MCF 10A (cell line): Measurements from ENCODE around the gene SPI1. TPM values are rescaled to one million over a fixed set of nuclear protein-coding genes. Genes with fewer than 3 reads are reported as not detected.

Experiments used
- BruUV-seq: library from RNA; stranded (reverse); fragments of 400-500 nt; replicated peaks from 2 replicates; lab custom pipeline; 2021; lab: Mats Ljungman, UMichigan
- CTCF ChIA-PET: fragments of 300-600 bp; sonication (Branson Sonifier 250); formaldehyde crosslinking; extraction: SDS; loops from one replicate; lab custom pipeline; 2021; ENCODE audit warnings: antibody characterized with exemption, inconsistent platforms; lab: Yijun Ruan, JAX
- POLR2A ChIA-PET: fragments of 300-600, 350-650 bp; sonication (Branson Sonifier 250); formaldehyde crosslinking; extraction: SDS; loops from one replicate; lab custom pipeline; 2020; ENCODE audit warnings: antibody characterized with exemption, inconsistent platforms; lab: Yijun Ruan, JAX
- DNase-seq: peaks from one replicate; pipeline ENCODE4 v3.0.0-alpha.2; 2018; ENCODE audit not compliant: unreplicated experiment
- H3K27ac Mint-ChIP-seq: one replicate; pipeline ENCODE4 v1.8.0; 2022; ENCODE audit warnings: mild to moderate bottlenecking, low read depth, mixed read lengths; ENCODE audit not compliant: unreplicated experiment
- H3K27me3 Mint-ChIP-seq: one replicate; pipeline ENCODE4 v1.8.0; 2022; ENCODE audit warnings: mixed read lengths; ENCODE audit not compliant: insufficient read depth, unreplicated experiment
- H3K36me3 Mint-ChIP-seq: one replicate; pipeline ENCODE4 v1.8.0; 2022; ENCODE audit warnings: mild to moderate bottlenecking, moderate library complexity, mixed read lengths; ENCODE audit not compliant: insufficient read depth, unreplicated experiment
- H3K4me1 Mint-ChIP-seq: one replicate; pipeline ENCODE4 v1.8.0; 2022; ENCODE audit warnings: mixed read lengths; ENCODE audit not compliant: insufficient read depth, unreplicated experiment
- H3K4me3 Mint-ChIP-seq: one replicate; pipeline ENCODE4 v1.8.0; 2022; ENCODE audit warnings: mild to moderate bottlenecking, moderate library complexity, mixed read lengths; ENCODE audit not compliant: unreplicated experiment
- H3K9me3 Mint-ChIP-seq: one replicate; pipeline ENCODE4 v1.8.0; 2022; ENCODE audit warnings: mixed read lengths; ENCODE audit not compliant: unreplicated experiment
- intact Hi-C: fragments of 100-400 bp; cut with micrococcal nuclease; formaldehyde crosslinking; loops from 2 replicates; pipeline ENCODE4 v1.14.1; 2022
- total RNA-seq: library from RNA; stranded (reverse); gene quantifications from 2 replicates; pipeline ENCODE4 v1.2.3, GENCODE V29; 2022
- TF ChIP-seq, protein P1 (sequence below): fragments of 200-600 bp; IDR thresholded peaks from one replicate; pipeline ENCODE4 v1.8.0; 2022; ENCODE audit warnings: antibody characterized with exemption, mild to moderate bottlenecking; ENCODE audit not compliant: unreplicated experiment

Gene SPI1
- total RNA-seq, 1 experiment from 2014 or later, result not detected

DNA sequence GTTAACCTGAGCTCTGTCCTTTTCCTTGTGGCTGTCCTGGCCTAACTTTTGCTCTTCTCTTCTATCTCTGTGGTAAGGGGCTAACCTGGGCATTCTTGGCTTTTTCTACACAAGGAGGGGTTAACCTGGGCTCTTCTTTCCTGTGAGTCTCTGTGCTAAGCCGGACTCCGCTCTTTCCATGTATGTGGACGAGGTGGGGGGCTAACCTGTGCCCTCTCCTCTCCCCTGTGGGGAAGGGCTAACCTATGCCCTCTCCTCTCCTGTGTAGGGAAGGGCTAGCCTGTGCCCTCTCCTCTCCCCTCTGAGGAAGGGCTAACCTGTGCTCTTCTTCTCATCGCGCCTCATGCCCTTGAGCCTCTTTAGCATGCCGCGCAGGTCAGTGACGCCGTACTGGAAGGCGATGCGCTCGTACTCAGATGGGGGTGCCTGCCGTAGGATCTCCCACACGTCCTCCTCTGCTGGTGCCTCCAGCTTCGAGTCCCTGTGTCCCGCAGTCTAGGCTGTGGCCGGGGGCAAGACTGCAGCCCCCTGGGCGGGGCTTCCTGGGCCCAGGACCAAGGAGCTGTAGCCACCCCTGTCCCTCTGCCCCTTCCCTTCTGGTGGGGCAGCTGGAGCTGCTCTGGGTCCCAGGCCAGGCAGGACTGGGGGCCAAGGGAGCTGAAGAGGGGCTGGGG lies 32.3 kb downstream of the SPI1 start:
- Mint-ChIP-seq H3K27me3 (no peaks in the 10 kb centered on the region), H3K4me3 (no peak overlapping the region), H3K27ac (no peak overlapping the region), H3K36me3 (no peaks in the 10 kb centered on the region), H3K4me1 (no peaks in the 10 kb centered on the region), H3K9me3 (no peaks in the 10 kb centered on the region)
- ChIA-PET POLR2A (no interaction called here), CTCF (interaction anchor here (0.6 to 1.0 kb wide), 2 partner anchors 9 to 20 kb away, joined by 3 to 10 read pairs; no protein-coding TSS in a partner anchor)
- no TSS peak for BruUV-seq
- intact Hi-C loops, result no loop called here
- TF ChIP-seq, protein P1, sequence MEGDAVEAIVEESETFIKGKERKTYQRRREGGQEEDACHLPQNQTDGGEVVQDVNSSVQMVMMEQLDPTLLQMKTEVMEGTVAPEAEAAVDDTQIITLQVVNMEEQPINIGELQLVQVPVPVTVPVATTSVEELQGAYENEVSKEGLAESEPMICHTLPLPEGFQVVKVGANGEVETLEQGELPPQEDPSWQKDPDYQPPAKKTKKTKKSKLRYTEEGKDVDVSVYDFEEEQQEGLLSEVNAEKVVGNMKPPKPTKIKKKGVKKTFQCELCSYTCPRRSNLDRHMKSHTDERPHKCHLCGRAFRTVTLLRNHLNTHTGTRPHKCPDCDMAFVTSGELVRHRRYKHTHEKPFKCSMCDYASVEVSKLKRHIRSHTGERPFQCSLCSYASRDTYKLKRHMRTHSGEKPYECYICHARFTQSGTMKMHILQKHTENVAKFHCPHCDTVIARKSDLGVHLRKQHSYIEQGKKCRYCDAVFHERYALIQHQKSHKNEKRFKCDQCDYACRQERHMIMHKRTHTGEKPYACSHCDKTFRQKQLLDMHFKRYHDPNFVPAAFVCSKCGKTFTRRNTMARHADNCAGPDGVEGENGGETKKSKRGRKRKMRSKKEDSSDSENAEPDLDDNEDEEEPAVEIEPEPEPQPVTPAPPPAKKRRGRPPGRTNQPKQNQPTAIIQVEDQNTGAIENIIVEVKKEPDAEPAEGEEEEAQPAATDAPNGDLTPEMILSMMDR, result no peak
- no peak for DNase-seq

DNA sequence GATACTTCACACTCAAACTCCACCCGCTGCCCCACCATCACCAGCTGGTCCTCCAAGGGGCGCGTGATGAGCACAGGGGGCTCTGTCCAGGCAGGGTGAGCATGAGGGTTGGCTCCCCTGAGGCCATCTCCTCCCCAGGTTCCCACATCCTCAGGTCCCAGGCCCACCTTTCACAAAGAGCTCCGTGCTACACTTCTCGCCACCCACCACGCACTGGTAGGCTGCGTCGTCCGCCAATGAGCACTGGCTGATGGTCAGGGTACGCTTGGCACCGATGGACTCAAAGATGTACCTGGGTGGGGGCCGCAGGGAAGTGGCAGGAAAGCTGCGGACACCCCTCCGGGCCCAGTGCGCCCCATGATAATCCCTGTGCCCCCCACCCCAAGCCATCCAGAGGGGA lies 35.5 kb downstream of the SPI1 start:
- Mint-ChIP-seq H3K27me3 (no peaks in the 10 kb centered on the region), H3K27ac (no peak overlapping the region), H3K9me3 (no peaks in the 10 kb centered on the region), H3K36me3 (no peaks in the 10 kb centered on the region), H3K4me3 (no peak overlapping the region), H3K4me1 (no peaks in the 10 kb centered on the region)
- intact Hi-C loops, result no loop called here
- BruUV-seq, result no TSS peak
- TF ChIP-seq, protein P1, result no peak
- CTCF ChIA-PET, result no interaction called here
- no peak for DNase-seq
- POLR2A ChIA-PET, result no interaction called here

DNA sequence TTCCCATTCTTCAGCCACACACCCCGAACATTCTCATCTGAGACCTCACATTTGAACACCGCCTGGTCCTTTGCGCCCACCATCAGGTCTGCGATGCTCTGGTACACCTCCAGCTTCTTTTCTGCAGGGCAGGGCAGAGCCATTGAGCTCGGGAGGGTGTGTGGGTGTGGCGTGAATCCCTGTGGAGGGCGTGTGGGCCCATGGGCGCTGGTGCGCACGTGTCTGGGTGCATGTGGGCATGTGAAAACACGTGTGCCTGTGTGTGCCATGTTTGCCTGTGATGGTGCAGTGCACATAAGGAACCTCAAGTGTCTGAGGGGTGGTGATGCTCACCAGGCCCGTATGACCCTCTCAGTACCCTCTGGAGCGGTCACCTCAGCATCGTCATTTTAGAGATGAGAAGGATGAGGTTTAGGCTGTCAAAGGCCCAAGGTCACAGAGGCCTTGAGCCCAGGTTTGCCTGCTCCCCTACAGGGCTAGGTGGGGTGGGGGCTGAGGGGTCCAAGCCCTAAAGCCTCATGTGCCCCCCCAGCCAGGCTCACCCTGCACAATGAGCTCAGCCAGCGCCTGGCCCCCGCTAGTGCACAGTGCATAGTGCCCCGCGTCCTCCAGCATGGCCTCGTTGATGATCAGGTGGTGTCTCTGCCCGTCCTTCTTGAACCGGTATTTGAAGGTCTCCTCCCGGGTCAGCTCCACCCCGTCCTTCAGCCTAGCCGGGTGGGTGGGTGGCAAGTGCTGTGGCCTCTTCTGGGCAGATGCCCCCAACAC lies 36.1 kb downstream of the SPI1 start:
- intact Hi-C loops, result no loop called here
- Mint-ChIP-seq H3K4me1 (no peaks in the 10 kb centered on the region), H3K27me3 (no peaks in the 10 kb centered on the region), H3K9me3 (no peaks in the 10 kb centered on the region), H3K4me3 (no peak overlapping the region), H3K36me3 (no peaks in the 10 kb centered on the region), H3K27ac (no peak overlapping the region)
- POLR2A ChIA-PET, result no interaction called here
- no peak for DNase-seq
- BruUV-seq, result no TSS peak
- CTCF ChIA-PET, result interaction anchor here (0.5 to 0.8 kb wide), 4 partner anchors 12 to 514 kb away, joined by 3 to 5 read pairs (median 4); no protein-coding TSS in a partner anchor
- TF ChIP-seq, protein P1, result no peak
